ENCODE measurements around the gene CNRIP1. TPM values are rescaled to one million over a fixed set of nuclear protein-coding genes. Genes with fewer than 3 reads are reported as not detected.

Gene CNRIP1
- total RNA-seq, 1 donor, result 40.0 TPM

DNA sequence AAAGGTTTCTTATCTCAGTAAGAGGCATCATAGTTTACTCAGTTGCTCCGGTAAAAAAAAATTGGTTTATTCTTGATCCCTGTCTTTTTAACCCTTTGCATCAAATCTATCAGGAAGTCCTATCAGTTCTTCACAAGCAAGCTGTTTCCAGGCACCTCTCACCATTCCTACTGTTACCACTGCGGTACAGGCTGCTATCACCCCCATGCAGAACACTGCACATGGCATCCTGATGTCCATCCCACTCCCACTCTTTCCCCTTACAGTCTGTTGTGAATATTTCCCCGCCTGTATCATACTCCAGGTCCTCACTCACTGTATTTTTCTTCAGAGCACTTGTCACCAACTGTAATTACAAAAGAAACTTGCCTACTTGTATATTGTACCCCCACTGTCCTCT, 5.3 kb upstream of the CNRIP1 start:
- no peak for DNase-seq (ENCODE audit: low read depth)
- TF ChIP-seq, protein P1, sequence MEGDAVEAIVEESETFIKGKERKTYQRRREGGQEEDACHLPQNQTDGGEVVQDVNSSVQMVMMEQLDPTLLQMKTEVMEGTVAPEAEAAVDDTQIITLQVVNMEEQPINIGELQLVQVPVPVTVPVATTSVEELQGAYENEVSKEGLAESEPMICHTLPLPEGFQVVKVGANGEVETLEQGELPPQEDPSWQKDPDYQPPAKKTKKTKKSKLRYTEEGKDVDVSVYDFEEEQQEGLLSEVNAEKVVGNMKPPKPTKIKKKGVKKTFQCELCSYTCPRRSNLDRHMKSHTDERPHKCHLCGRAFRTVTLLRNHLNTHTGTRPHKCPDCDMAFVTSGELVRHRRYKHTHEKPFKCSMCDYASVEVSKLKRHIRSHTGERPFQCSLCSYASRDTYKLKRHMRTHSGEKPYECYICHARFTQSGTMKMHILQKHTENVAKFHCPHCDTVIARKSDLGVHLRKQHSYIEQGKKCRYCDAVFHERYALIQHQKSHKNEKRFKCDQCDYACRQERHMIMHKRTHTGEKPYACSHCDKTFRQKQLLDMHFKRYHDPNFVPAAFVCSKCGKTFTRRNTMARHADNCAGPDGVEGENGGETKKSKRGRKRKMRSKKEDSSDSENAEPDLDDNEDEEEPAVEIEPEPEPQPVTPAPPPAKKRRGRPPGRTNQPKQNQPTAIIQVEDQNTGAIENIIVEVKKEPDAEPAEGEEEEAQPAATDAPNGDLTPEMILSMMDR (IDR thresholded peaks at IDR 0.05; ENCODE audit: insufficient read depth, low read length), result no peak
- no peak overlapping the region for H3K4me3 ChIP-seq (ENCODE audit: low read depth, low read length)

DNA sequence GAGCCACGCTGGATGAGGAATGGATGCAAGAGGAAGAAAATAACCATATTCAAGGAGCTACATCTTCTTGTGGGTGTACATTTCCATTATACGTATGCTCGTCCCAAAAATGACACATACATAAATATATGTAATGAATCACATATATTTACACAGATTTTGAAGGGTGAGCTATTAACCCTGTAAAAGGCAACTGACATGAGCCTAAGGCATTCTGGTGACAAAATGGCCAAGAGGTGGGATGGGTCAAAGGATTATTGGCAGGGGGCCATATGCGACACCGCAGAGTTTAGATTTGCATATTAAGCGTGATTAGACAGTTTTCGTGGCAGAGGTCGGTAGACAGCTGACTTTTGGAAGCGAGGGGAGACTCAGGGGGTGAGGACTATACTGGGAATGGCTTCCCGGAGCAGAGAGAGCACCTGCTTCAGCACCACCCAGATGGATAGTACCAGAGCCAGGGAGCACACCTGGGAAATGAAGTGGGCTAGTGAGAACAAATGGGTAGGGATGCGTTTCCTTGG, 431 bp upstream of the CNRIP1 start:
- TF ChIP-seq, protein P1 (IDR thresholded peaks at IDR 0.05; ENCODE audit: insufficient read depth, low read length), result no peak
- peak overlapping the region; percentile 85 for H3K4me3 ChIP-seq (ENCODE audit: low read depth, low read length)
- DNase-seq (ENCODE audit: low read depth), result peak; percentile 11

DNA sequence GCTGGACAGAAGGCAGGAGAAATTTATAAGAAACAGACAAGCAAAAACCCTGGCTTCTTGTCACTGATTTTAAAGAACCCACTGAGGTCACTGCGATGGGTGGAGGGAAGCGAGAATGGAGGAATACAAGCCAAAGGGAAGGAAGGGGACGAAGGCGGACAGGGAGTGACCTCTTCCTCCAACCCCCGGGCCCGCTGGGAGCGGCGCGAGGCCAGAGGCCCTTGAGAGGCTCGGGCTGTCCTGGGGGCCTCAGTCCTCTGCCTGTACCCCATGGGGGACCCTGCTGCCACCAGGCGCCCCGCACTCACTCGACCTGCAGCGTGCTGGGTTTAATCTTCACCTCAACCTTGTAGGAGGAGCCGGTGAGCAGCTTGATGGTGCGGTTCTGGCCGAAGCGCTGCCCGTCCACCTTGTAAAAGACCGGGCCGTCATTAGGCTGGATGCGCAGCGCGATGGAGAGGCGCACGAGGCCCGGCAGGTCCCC, 793 bp downstream of the CNRIP1 start:
- H3K4me3 ChIP-seq (ENCODE audit: low read depth, low read length), result peak overlapping the region; percentile 85
- DNase-seq (ENCODE audit: low read depth), result peak; percentile 17
- TF ChIP-seq, protein P1 (IDR thresholded peaks at IDR 0.05; ENCODE audit: insufficient read depth, low read length), result no peak

DNA sequence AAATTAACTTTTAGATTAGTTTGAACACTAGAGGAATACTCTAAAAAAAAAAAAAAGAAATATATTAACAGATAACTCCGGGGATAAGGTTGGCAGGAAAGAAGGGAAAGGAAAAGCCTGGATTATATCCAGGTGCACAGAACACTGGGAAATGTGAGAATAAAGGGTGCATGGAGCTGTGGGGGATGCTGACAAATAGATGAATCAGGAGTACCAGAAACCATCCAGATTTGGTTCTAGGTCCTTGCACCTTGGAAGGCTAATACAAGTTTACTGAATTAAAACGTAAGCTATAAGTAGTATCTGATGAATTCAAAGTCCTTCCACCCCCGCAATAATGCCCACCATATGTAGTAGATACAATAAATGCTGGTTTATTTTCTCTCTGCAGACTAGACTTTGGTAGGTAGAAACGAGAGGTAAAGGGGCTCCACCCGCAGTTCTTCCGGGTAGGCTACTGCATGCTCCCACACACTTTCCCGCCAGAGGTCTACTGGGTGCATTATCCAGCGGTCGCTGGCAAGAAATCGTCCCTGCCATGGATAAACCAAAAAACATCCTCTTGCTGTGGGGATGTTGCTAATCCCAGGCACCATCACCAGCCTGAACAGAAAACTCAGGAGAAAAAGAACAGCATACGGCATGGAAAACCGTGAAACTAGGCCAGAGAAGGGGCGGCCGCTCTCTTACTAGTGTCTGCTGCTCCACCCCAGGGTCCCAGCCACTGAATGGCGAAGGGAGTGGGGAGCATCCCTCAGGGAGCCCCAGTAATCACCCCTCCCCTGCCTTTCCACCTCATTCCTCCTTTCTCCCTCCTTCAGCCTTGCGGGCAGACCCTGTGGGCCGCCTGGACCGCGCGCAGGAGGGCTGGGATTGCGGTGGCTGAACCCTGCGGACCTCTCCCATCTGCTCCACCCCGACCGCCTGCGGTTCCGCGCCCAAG, 1.5 kb downstream of the CNRIP1 start:
- DNase-seq (ENCODE audit: low read depth), result peak; percentile 13
- TF ChIP-seq, protein P1 (IDR thresholded peaks at IDR 0.05; ENCODE audit: insufficient read depth, low read length), result no peak
- H3K4me3 ChIP-seq (ENCODE audit: low read depth, low read length), result peak overlapping the region; percentile 85

DNA sequence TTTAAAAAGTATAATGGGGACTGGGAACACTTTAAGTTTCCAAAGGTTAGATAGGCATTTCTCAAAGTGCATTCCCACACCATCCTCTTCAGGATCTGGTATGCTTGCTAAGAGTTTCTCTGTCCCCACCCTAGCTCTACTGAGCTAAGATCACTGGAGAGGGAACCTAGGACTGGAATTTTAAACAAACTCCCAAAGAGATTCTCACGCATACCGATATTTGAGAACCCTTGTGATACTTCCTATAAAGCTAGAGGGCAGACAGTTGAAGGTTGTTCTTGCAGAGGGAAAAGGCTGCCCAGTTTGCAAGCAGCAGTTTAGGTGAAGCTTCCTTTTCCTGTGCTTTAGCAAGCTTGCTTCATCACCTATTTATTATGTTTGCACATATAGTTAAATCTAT, 3.6 kb downstream of the CNRIP1 start:
- H3K4me3 ChIP-seq (ENCODE audit: low read depth, low read length), result no peak overlapping the region
- no peak for DNase-seq (ENCODE audit: low read depth)
- TF ChIP-seq, protein P1 (IDR thresholded peaks at IDR 0.05; ENCODE audit: insufficient read depth, low read length), result no peak

DNA sequence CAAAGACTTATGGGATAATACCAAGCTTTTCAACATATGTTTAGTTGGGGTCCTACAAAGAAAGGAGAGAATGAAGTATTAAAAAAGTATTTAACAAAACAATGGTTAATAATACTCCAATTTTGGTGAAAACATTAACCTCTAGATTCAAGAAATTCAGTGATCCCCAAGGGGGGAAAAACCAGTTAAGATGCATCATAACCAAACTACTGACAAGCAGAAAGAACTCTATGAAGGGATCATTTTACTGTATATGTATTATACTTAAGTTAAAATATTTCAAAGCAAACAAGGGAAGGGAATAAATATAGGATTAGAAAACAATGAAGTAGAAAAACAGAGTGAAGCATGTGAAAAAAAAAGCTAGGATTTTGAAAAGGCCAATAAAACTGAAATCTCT, 8.7 kb downstream of the CNRIP1 start:
- DNase-seq (ENCODE audit: low read depth), result no peak
- TF ChIP-seq, protein P1 (IDR thresholded peaks at IDR 0.05; ENCODE audit: insufficient read depth, low read length), result no peak
- H3K4me3 ChIP-seq (ENCODE audit: low read depth, low read length), result no peak overlapping the region

Data from fibroblast of the aortic adventitia (primary cell).